GM19452 (cell line): ENCODE results near the gene PRR16.
A peak's percentile ranks its signal among the peaks of the same experiment; 100 is the strongest.
"Not testable (repeated sequence)": the region's sequence is repeated elsewhere in the genome, so short reads cannot be mapped to it uniquely, and the experiment has no call there.

ENCODE experiments used
- ATAC-seq: cut with Tn5 transposase; IDR thresholded peaks from one replicate; pipeline ENCODE4 v1.9.1; 2021; ENCODE audit not compliant: unreplicated experiment

Gene PRR16

DNA sequence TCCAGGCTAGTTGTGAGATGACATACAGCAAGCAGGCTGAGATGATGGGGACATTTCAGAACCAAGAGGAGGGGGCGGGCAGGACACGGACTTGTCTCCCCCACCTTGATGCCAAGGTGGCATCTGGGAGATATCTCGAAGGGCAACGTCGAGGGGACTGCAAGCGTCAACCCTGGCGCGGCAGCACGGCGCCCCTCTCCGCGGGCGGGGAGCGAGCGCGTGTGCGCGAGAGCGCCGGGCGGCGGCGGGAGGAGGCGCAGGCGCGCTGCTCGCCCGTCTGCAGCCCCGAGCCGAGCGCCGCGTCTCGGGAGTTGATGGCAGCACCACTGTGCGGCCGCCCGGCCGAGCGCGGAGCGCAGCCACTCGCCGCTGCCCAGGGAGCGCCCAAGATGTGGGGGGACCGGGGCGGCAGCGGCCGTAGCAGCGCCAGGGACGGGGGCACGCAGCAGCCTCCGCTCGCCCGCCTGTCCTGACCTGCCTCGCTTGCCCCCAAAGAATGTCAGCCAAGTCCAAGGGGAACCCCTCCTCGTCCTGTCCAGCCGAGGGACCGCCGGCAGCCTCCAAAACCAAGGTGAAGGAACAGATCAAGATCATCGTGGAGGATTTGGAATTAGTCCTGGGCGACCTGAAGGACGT, at the start of gene PRR16:
Gene PRR16 (plus strand): TSS at position 310 of the 636 bp plus-strand sequence.
- peak; percentile 60 for ATAC-seq

DNA sequence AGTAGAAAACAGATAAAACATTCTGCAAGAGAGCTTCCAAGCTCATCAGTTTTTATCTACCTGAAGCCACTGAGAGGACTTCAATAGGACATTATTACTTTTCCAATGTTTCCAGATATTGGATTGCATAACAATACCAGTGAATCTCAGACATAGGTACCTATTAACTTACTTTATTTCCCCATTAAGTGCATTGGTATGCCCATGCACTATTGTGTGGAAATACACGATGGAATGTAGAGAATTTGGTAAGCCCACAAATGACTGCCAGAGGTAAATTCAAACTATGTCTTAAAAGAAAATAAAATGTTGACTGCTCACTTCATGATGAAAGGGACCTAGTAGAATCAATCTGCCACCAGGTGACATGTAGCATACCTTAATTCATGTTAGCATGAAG, 48.1 kb upstream of the PRR16 start:
- no peak for ATAC-seq

DNA sequence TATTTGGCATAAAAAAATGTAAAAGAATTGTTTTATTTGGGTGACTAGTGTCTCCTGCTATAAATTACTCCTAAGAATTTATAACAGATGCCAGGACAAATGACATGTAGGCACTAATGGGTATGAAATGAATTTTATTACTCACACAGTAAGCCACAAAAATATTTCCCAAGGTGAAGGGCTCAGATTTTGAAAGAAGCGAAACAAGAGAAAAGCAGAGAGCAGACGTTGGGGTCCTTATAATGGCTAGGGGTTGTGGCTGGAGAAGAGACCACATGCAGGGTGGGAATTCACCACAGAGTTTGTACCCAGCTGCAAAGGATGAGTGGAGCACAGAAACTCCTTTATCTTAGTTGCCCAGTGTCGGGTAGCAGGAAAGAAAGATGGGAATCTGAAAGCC, 45.0 kb upstream of the PRR16 start:
- ATAC-seq, result no peak

DNA sequence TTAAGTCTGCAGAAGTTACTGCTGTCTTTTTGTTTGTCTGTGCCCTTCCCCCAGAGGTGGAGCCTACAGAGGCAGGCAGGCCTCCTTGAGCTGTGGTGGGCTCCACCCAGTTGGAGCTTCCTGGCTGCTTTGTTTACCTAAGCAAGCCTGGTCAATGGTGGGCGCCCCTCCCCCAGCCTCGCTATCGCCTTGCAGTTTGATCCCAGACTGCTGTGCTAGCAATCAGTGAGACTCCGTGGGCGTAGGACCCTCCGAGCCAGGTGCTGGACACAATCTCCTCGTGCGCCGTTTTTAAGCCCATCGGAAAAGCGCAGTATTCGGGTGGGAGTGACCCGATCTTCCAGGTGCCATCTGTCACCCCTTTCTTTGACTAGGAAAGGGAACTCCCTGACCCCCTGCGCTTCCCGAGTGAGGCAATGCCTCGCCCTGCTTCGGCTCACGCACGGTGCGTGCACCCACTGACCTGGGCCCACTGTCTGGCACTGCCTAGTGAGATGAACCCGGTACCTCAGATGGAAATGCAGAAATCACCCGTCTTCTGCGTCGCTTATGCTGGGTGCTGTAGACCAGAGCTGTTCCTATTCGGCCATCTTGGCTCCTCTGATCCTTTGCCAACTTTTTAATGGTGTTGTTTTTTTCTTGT, 37.3 kb upstream of the PRR16 start:
- ATAC-seq, result not testable (repeated sequence)

DNA sequence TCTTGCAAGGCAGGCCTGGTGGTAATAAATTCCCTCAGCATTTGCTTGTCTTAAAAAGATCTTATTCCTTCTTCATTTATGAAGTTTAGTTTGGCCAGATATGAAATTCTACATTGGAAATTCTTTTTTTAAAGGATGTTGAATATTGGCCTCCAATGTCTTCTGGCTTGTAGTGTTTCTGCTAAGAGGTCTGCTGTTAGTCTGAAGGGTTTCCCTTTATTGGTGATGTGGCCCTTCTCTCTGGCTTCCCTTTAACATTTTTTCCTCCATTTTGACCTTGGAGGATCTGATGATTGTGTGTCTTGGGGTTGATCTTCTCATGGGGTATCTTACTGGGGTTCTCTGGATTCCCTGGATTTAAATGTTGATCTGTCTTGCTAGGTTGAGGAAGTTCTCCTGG, 33.5 kb upstream of the PRR16 start:
- ATAC-seq, result no peak

DNA sequence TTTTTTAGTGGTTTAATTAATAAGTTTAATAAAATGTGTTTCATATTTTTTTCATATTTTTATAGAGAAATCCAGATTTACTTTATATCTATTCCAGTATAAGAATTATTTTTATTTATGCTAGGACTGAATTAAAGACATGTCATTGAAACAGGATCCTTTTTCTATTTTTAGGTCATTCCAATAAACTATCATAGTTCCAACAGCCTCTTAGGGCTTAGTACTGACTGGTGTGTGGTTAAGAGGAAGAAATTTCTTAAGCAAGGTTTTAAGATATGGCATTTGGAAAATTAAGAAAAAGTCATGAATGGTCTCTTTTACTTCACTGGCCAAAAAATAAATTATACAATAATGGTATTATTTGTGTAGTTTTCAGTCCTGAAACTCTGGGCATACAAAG, 31.2 kb upstream of the PRR16 start:
- ATAC-seq, result no peak

DNA sequence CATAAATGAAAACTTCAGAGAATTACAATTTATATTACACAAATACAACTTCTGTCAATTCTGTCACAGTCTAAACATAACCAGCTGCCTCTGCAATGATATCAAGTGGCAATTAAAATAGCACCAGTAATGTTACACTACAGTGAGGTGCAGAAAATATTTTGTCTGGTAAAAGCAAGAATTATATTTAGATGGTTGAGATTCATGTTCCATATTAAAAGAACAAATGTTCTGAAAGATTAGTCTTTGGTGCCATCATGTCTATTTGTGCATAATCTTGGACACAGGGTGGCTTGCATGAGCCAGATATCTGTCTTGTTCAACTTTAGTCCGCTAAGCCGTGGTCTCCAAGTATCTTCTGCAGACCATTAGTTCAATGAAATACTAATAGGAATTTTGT, 29.0 kb upstream of the PRR16 start:
- no peak for ATAC-seq

DNA sequence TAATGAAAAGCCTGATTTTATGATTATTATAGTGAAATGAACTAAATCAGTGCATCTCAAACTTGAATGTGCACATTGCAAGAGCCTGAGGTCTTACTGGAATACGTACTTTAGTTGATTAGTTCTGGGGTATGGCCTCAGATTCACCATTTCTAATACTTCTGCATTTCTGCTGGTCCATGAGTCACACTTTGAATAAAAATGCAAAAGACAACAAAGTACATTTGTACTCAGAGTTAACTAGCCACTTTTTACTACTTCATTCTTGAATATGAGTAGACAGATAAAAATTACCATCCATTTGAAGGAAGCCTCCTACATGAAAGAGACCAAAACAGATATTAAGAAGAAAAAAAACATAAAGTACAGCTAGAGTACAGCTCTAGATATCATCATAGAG, 27.1 kb upstream of the PRR16 start:
- no peak for ATAC-seq

DNA sequence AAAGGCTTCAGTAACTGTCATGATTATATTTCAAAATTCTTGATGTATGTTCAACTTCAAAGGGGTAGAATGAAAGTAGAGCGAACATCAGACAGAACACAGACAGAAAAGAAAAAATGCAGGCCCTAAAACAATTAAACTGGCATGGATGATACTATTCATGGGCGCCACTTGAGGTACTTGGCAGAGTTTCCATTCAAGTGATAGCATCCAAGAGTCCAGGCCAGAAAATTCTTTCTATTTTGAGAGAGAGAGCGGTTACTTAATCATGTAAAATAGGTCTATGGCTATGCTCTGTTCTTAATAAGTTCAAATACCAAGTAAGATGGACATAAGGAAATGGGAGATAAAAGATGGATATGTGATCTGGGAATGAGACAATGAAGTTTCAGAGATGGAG, 21.4 kb upstream of the PRR16 start:
- no peak for ATAC-seq

DNA sequence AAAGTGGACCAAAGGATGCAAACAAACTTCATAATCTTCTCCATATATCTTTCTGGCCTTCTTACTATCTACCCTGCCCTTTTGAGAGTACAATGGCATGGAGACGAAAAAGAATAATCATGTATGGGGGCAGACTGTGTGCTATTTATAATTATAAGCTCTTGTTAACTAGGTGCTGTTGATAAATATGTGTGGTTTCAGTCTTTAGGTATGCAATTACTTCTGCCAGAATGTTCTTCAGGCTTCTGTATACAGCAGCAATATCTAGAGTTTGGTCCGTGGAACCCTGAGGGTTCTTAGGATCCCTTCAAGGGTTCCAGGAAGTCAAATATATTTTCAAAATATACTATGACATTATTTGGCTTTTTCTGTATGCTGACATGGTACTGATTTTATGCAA, 20.5 kb upstream of the PRR16 start:
- no peak for ATAC-seq

DNA sequence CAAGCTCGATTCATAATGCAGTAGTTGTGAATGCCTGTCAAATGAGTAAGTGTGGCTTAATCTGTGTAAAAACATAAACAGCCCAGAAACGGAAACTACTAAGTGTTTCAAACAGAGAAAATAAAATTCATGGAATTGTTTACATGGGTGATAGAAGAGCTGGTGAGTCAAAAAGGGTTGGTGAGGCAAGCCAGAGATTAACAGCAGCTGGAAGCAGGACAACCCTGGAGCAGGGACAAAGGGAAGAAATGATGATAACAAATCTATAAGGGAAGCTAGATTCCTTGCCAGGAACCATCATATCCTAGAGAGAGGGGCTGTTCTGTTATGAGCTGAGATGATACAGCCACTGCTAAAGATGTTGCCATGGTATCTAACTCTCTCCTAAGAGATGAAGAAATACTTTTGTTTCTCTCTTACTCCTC, 18.0 kb upstream of the PRR16 start:
- ATAC-seq, result no peak

DNA sequence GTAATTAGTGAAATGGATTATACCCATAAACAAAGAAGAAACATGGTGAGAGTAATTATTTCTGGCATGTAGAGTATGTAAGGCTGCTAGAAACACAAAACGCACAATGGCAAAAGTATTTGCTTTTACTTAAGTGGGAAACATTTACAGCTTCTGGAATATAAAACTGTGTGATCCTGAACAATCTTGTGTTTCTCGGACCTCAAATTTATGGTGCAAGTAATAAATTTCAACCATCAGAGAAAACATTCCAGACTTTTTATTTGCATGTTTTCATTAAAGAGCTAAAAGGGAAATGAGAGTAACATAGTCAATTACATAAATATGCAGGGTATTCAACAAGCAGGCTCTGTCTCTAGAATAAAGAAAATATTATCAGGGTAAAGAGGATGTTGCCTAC, 17.2 kb upstream of the PRR16 start:
- no peak for ATAC-seq

DNA sequence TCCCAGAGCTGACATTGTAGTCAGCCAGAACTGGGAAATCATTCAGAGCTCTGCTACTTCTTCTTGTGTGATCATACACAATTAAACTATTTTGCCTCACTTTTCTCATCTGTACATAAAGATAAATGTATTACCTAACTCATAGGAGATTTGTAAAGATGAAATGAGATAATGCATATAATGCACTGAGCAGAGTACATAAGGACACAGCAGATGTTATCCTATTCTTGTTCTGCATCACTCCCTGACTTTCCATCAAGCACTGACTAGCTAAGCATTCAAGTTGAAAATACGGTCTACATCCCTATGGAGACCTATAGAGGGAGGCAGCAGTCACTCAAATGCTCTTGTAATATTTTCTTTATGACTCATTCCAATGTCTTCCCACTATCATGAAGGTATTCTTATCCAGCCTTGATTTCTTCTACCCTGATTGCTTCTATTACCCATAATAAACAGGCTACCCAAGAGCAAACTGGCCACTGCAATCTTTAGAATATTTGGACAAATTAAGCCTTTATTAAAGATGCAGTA, 16.3 kb upstream of the PRR16 start:
- ATAC-seq, result no peak

DNA sequence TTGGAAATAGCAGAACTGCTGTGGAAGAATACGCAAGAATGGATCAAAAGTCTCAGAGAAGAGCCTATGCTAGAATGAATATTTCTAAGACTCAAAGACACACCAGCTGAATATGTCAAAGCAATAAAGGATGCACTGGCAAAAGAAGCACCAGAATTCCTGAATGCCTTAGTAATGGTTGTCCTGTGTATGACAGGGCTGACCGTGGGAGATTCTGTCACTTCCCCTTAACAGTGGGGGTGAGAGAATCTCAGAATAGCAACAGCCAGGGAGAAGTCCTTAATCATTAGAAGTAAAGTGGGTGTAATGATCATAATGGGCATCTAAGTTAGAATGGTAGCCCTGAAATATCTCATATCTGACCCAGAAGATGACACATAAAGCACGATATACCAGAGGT, 14.6 kb upstream of the PRR16 start:
- ATAC-seq, result no peak

DNA sequence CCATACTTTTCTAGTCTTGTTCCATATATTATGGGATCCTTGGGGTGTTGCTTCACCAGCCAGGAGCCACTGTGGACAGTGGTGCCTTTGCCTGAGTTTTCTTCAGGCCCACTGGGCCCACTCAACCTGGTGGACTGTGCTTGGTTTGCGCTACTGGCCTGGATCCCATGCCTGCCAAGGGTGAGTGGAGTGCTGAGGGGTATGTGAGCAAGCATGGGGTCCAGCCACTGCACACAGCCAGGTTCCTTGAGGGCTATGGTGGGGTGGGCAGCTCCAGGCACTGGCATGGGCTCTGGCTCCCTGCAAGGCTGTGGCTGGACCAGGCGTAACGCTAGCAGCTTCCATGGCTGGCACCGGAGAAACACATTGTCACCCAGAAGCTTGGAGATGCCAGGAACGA, 13.2 kb upstream of the PRR16 start:
- no peak for ATAC-seq

DNA sequence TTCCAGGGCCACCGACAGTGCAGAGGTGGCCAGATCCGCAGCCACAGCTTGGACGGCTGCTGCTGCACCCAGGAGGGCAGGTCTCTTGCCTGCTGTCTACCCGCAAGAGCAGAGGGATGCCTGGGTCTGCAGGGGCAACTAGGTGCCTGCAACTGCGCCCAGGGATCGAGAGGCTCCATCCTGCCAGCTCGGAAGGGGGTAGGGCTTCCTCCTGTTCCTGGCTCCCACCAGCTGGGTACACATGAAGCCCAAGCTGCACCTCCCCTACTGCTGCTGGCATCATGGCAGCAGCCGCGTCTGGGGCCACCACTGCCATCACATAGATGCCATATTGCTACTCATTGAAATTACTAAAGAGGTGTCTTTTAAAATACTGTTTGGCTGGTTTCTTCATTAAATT, 12.7 kb upstream of the PRR16 start:
- ATAC-seq, result no peak

DNA sequence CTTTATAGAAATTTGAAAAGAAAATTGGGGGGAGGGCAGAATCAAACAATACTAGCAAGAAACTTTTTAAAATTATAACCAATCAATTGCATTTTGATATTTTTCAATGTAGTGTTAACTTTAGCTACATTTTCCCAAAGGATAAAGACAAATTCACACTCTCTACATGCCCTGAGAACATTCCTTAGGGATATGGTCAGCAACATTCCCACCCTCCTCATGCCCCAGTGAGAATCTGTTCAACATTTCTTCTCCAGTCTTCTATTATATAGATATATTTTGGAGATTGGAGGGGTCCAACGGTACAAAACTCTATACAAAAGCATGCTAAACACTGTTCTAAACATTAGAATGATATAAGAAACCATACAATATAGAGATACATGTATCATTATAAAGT, 11.6 kb upstream of the PRR16 start:
- no peak for ATAC-seq

DNA sequence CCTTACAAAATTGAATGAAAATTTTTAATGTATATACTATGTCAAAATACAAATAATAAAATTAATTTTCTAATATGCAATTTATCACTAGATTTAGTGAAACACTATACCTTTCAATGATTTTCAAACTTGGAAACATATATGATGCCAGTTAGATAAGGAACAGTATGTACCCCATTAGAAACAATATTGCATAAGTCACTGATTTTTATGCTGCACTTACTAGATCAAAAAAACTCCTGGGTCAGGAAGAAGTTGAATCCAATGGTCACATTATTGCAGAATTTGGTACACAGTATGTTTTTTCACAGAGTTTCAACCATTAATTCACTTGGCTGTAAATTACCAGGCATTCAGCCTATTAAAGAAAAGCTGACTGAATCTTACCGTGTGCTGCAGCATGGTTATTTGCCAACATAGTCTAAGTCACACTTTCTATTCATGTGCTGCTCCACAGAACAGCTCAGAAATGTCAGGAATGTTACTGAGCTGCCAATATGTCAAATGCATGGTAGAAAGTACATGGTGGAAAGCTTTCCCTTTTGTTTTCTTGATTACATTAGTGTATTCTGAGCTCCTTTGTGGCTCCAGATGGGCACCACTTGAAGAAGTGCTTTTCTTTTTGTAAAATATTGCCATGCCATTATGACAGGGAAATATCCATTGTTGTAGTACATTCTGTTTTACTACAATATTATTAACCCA, 9.9 kb upstream of the PRR16 start:
- no peak for ATAC-seq

DNA sequence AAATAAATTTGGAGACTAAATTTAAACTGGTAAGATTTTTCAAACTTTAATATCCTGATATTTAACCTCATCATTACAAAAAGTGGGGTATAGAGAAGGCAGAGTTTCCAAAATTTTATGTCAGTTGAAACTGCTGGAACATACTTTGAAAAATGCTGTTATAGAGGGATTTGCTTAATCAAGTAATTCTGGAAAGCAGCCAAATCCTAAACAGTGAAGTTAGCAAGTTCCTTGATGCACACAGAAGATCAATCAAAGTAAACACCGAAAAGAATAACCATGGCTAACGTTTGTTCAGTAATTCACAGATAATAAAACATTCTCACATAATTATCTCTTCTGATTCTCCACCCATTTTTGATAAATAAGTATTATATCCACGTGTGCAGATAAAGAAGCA, 8.1 kb upstream of the PRR16 start:
- ATAC-seq, result no peak

DNA sequence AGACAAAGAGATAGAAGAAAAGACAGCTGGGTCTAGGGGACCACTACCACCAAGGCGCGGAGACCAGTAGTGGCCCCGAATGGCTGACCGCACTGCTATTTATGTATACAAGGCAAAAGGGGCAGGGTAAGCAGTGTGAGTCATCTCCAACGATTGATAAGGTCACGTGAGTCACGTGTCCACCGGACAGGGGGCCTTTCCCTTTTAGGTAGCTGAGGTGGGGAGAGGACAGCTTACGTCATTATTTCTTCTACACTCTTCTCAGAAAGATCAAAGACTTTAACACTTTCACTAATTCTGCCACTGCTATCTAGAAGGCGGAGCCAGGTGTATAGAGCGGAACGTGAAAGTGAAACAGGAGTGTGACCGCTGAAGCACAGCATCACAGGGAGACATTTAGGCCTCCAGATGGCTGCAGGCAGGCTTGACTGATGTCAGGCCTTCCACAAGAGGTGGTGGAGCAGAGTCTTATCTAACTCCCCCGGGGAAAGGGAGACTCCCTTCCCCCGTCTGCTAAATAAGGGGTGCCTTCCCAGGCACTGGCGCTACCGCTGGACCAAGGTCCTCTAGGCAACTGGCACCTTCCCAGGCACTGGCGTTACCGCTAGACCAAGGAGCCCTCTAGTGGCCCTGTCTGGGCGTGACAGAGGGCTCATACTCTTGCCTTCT, 6.1 kb upstream of the PRR16 start:
- peak; percentile 87 for ATAC-seq

DNA sequence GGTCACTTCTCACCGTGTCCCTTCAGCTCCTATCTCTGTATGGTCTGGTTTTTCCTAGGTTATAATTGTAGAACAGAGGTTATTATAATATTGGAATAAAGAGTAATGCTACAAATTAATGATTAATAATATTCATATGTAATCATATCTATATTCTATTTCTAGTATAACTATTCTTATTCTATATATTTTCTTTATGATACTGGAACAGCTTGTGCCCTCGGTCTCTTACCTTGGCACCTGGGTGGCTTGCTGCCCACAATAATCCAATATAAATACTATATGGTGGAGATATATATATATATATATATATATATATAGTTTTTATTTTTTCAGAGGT, 5.6 kb upstream of the PRR16 start:
- ATAC-seq, result not testable (repeated sequence)

DNA sequence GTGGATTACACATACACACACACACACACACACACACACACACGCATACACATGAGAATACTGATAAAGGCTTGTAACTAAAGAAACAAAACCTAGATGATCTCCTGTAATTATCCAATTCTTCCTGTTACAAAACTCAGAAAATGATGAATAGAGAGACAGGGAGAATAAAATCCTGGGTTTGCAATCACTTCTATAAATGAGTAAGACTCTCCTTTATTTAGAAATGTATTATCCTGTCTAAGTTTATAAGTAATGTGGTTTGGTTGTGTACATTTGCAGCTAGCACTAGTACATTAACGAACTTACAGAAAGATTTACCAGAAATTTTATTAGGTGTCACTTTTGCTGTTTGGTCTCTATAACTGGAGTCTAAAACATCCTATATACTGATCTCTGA, 2.8 kb upstream of the PRR16 start:
- no peak for ATAC-seq
